ENCODE measurements around the gene OR6N2.

DNA sequence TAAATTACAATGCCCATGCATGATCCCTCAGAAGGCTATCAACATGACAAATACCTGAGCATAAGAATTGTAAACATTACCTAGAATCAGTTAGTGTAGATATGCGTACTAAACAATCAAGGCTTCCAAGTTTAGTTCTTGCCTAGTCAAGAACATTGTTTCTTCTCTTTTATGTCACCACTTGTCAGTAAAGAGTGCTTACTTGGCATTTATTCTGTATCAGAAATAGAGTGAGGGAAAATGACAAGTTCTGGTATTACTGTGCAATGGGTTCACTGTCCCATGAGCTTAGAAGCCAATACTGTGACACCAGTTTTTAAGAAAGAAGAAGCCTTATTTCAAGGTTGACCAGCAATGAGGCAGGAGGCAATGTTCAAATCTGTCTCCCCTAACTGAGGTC is 22.7 kb upstream of the OR6N2 start:
- TF ChIP-seq, protein P1, sequence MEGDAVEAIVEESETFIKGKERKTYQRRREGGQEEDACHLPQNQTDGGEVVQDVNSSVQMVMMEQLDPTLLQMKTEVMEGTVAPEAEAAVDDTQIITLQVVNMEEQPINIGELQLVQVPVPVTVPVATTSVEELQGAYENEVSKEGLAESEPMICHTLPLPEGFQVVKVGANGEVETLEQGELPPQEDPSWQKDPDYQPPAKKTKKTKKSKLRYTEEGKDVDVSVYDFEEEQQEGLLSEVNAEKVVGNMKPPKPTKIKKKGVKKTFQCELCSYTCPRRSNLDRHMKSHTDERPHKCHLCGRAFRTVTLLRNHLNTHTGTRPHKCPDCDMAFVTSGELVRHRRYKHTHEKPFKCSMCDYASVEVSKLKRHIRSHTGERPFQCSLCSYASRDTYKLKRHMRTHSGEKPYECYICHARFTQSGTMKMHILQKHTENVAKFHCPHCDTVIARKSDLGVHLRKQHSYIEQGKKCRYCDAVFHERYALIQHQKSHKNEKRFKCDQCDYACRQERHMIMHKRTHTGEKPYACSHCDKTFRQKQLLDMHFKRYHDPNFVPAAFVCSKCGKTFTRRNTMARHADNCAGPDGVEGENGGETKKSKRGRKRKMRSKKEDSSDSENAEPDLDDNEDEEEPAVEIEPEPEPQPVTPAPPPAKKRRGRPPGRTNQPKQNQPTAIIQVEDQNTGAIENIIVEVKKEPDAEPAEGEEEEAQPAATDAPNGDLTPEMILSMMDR (IDR thresholded peaks at IDR 0.05): no peak
- TF ChIP-seq POLR2A (IDR thresholded peaks at IDR 0.05): no peak
- no peak for TF ChIP-seq POLR2AphosphoS5 (IDR thresholded peaks at IDR 0.05)

All from prostate gland (tissue), 2 donors.